OCI-M2 (cell line): ENCODE results near the gene HIVEP1.

Source experiments
- DNase-seq: peaks from one replicate; lab custom pipeline; 2025; ENCODE audit not compliant: unreplicated experiment; lab: John Stamatoyannopoulos, UW

HIVEP1 gene

DNA sequence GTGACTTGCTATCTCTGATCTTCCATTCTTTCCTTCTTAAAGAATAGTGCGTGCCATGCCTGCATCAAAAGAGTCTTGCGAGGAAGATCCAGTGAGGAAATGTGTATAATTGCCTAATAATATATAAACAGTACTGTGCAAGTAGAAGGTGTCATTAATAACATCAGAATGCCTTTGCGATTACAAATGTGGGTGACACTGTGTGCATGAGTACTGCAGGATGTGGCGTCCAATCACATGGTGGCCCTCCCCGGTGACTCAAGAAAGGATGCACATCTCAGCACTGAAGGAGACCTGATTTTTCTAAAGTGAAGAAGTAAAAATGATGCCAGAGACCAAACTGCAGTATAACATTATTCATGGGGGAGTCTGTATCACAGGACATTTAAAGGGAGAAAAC is 170.6 kb downstream of the HIVEP1 start:
- DNase-seq, result no peak

DNA sequence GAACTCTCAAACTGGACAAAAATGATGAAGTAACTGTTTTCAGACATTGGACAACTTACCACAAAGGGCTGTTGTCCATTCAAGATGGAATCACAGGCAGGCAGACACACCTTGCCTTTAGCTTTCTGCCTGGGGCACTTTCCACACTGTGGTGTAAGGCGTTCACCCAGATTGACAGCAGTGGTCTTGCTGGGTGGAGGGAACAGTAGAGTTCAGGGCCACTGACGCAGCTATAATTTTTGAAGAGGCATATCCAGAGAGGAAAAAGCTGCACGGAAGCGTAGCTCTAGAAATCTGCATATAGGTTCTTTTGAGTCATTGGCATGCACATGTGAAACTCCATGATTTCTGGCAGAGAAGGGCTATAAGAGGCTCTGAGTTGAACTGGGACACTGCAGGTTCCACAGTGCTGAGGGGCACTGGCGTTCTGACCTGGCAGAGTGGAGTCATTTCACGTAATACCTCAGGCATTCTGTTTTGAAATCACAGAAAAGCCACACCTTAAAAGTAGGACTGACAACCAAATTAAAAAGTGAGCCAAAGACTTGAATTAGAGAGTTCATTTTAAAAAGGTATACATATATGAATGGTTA is 173.1 kb downstream of the HIVEP1 start:
- DNase-seq, result no peak

DNA sequence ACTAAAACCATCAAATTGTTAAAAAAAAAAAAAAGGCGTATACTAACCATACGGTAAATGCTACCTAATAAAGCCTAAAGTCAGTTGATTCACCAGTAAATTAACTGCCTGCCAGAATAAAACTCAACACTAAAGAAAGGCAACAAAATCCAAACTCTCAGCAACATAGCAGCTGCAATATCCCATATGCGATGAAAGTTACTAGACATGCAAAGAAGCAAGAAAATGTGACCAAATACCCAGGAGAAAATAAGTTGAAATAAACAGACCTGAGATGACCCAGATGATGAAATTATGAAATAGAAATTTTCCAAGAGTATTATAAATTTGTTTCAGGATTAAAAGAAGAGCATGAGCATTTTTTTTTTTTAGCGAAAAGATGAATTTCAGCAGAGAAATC is 174.4 kb downstream of the HIVEP1 start:
- DNase-seq, result no peak

DNA sequence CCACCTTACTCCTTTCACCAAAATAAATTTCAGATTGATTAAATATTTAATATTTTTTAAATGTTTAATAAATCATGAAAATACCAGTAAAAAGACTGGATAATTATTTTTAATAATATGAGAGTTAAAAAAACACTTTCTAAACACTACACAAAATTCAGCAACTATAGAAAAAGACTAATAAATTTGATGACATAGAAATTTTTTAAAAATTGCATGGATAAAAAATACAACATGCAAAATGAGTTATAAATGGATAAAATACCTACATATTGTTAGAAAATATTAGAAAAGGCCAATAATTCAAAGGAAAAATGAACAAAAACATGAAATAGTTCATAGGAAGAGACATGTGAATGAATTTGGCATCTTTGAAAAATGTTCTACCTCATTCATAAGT is 177.0 kb downstream of the HIVEP1 start:
- DNase-seq, result no peak

DNA sequence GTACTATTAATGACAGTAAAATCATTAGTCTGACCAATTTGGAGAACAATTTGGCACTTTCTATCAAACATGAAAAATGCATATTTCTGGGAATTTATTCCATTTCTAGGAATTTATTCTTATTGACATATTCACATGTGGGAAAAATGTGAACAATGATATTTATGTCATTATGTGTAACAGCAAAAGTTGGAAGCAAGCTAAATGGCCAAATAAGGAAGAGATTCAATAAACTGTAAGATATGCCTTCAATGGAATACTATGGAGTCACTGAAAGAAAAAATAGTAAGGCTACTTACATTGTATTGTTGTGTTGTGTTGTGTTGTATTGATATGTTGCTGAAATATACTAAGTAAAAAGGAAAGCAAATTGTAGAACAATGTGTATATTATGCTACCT is 177.5 kb downstream of the HIVEP1 start:
- DNase-seq, result no peak

DNA sequence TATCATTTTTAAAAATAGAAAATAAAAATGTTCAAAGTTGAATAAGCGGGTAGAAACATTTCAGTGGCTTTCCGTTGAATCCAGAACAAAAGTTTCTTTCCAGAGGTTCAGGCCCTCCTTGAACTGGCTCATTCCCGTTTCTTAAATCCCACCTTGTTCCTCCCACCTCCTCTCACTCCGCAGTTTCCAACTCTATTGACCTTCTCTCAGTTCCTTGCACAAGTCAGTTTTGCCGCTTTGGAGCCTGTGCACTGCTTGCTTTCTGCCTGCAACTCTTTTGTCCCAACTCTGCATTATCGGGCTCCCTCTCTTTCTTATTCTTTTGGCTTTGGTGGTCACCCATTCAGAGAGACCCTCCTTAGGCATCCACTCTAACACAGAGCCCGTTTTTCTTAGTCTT is 178.1 kb downstream of the HIVEP1 start:
- DNase-seq, result no peak

DNA sequence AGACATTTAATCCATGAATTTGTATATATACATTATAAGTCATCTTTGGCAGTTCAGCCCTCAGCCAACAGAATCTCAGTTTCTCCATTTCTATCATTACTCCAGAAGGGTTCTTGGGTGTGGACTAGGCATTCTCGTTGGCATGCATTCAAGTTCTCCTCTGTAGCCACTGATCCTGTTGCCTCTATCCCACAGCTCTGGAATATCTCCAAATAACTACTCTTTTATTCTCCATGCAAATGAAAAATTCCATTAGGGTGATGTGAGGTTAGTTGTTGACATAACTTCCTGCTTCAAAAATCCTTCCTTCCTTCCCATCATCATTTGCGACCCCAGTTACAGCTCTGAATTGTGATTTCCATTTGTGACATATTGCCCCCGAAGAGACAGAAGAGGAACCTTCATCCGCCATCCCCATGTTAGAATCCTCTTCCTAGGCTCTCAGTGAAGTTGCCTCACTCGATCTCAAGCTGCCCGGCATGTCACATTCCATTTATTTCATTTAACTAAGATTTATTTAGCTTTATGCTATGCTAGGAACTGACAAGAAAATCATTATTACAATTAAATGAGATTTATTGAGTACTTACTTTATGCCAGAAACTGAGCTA is 184.3 kb downstream of the HIVEP1 start:
- DNase-seq, result no peak

DNA sequence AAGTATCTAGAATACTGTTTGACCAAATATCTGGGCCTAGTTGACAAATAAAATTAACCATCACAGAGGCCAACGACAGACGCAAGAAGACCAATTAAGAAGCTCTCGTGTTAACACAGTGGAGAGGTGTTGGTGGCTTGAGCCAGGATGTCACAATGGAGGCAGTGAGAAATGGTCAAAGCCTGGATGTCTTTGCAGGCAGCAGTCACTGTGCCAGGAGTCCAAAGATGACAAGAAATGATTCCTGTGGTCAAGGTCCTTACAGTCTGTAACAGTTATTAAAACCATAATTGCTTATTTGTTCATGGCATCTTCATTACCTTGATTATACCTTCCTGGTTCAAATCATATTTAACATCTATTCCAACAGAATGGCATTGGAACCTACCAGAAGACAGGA is 186.7 kb downstream of the HIVEP1 start:
- no peak for DNase-seq

DNA sequence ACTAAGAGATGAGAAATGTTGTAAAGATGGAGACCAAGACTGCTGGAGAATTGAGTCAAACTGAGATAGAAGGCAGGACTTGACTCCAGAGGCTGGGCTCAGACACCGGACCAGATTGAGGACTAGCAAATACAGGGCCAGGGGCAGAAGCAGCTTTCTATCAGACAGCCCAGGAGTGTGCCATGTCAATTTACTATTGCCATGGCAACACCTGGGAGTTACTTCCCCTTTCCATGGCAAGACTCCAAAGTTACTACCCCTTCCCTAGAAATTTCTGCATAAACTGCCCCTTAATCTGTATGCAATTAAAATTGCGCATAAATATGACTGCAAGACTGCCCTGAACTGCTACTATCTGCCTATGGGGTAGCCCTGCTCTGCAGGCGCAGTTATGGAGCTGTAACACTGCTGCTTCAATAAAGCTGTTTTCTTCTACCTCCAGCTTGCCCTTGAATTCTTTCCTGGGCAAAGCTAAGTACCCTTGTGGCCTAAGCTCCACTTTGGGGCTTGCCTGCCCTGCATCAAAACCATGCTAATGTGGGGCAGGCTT is 188.0 kb downstream of the HIVEP1 start:
- DNase-seq, result no peak

DNA sequence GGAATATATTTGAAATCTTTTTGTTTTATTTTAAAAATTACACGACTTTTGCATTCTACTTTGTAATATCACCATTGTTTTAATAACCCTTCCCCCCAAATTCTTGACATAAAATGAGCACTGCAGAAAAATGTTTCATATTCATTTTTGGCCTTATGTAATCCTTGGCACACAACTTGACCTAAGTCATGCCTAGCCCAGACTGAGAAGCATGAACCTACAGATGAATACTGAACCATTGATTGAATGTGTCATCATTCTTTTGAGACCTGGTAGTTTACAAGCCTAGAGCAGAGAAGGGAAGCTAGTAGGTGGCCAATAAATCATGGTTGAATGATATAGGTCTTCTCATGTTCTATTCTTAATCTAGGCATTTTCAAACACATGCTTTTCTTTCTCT is 188.6 kb downstream of the HIVEP1 start:
- no peak for DNase-seq

DNA sequence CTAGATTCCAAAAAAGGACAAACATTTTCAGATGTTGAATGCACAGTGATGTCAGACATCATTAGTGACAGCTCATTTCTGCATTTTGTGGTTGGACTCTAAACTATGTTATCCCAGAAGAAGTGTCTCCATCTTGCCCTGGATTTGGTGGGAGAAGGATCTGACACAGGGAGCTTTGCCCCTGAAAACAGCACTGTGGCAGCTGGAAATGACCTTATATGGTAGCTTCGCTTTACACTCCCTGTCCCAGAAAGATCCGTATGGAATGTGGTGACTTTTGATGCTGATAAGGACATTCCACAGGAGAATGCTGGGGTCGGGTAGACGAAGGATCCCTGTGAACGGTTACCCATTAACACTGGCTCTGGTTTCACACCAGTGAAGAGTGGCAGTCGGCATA is 190.9 kb downstream of the HIVEP1 start:
- no peak for DNase-seq

DNA sequence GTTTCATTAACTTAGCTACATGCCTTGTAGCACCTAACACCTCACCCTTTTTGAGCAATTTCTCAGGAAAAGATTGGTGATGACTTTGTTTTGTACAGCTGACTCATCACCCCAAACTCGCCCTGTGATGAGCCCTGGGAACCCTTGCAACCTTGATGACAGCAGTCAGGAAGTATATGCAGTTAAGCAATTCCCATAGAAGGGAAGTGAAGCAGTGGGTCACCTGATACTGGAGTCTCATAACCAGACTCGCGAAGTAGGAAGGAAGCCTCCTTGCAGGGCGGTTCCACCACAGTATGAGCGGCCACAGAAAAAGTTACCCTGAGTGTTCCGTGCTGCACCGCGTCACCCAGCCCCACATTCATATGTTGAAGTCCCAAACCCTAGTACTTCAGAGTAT is 196.1 kb downstream of the HIVEP1 start:
- no peak for DNase-seq

DNA sequence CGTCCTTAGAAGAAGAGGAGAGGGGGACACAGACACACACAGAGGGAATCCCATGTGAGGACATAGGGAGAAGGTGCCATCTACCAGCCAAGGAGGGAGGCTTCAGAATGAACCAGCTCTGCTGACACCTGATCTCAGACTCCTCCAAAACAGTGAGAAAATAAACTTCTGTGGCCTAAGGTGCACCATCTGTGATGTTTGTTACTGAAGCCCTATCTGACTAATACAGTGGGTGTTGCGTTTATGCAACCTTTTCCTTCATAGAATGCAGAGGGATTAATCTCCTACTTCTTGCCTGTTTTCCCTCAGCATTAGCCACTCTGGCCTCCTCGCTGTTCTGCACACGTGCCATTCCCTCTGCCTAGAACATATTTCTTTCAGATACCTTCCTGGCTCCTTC is 196.6 kb downstream of the HIVEP1 start:
- DNase-seq, result no peak
